AML-193 (cell line): ENCODE measurements around the gene OR2T35.

ENCODE experiments used
- DNase-seq, 2 experiments: peaks; one replicate each; lab custom pipeline; 2025; lab: John Stamatoyannopoulos, UW

OR2T35 gene

GRCh38 chr1:248625971-248626370 is 19.1 kb downstream of the OR2T35 start:
- DNase-seq, result no peak

GRCh38 chr1:248625166-248625565 is 19.9 kb downstream of the OR2T35 start:
- DNase-seq, result no peak

GRCh38 chr1:248622570-248623001 is 22.5 kb downstream of the OR2T35 start:
- peak; percentile 23 to 26 for DNase-seq

- DNase-seq, result no peak
Measured at GRCh38 chr1:248621770-248622169, 23.3 kb downstream of the OR2T35 start.

GRCh38 chr1:248618878-248619277 is 26.2 kb downstream of the OR2T35 start:
- peak; percentile 10 to 26 for DNase-seq

GRCh38 chr1:248618119-248618518 is 27.0 kb downstream of the OR2T35 start:
- DNase-seq, result no peak

GRCh38 chr1:248613742-248614141 is 31.3 kb downstream of the OR2T35 start:
- DNase-seq, result no peak

- no peak for DNase-seq
Measured at GRCh38 chr1:248611883-248612414, 33.1 kb downstream of the OR2T35 start.

- no peak for DNase-seq
Measured at GRCh38 chr1:248610301-248610700, 34.8 kb downstream of the OR2T35 start.

GRCh38 chr1:248599396-248599795 is 45.7 kb downstream of the OR2T35 start:
- no peak for DNase-seq

GRCh38 chr1:248597589-248597988 is 47.5 kb downstream of the OR2T35 start, which contains the start of gene OR2T10:
Gene OR2T10 (minus strand): TSS chr1:248597700. CDS start chr1:248593768, 3,932 bp downstream.
- DNase-seq, result no peak

GRCh38 chr1:248596615-248597014 is 48.5 kb downstream of the OR2T35 start:
- DNase-seq, result peak; percentile 2 to 5

GRCh38 chr1:248593226-248593625 is 51.9 kb downstream of the OR2T35 start:
- no peak for DNase-seq

- DNase-seq, result no peak
Measured at GRCh38 chr1:248592655-248593054, 52.4 kb downstream of the OR2T35 start.

GRCh38 chr1:248590055-248590454 is 55.0 kb downstream of the OR2T35 start:
- DNase-seq, result no peak

GRCh38 chr1:248589334-248589733 is 55.7 kb downstream of the OR2T35 start:
- no peak for DNase-seq
